HepG2 (cell line): ENCODE results near the gene CCDC178.

Experiments
- FOXK1 ChIP-seq: sonication (generic); formaldehyde crosslinking; IDR thresholded peaks from 2 replicates; pipeline ENCODE4 v1.4.0; 2020; ENCODE audit warnings: low read depth, missing genetic modification reagents, borderline replicate concordance
- POLR2AphosphoS5 ChIP-seq: IDR thresholded peaks from 2 replicates; pipeline ENCODE4 v1.6.1; 2012; ENCODE audit warnings: low read depth, low read length
- RNF2 ChIP-seq: fragments of 450-650 bp; conservative IDR thresholded peaks from 2 replicates; pipeline ENCODE4 v1.6.1; 2016; ENCODE audit warnings: low read depth
- ZNF343 ChIP-seq: sonication (generic); formaldehyde crosslinking; IDR thresholded peaks from 2 replicates; pipeline ENCODE4 v1.4.0; 2020; ENCODE audit warnings: mild to moderate bottlenecking, missing genetic modification reagents
- TF ChIP-seq, protein P1 (sequence below): sonication (generic); formaldehyde crosslinking; IDR thresholded peaks from 2 replicates; pipeline ENCODE4 v1.5.0; 2020; ENCODE audit warnings: mild to moderate bottlenecking, missing genetic modification reagents, moderate library complexity
- TF ChIP-seq, protein P2 (sequence below): IDR thresholded peaks from 2 replicates; pipeline ENCODE4 v1.6.1; 2016; ENCODE audit warnings: low read depth
- TF ChIP-seq, protein P3 (sequence below): sonication (generic); formaldehyde crosslinking; IDR thresholded peaks from 2 replicates; pipeline ENCODE4 v1.4.0; 2020; ENCODE audit warnings: low read depth, mild to moderate bottlenecking, missing genetic modification reagents

DNA sequence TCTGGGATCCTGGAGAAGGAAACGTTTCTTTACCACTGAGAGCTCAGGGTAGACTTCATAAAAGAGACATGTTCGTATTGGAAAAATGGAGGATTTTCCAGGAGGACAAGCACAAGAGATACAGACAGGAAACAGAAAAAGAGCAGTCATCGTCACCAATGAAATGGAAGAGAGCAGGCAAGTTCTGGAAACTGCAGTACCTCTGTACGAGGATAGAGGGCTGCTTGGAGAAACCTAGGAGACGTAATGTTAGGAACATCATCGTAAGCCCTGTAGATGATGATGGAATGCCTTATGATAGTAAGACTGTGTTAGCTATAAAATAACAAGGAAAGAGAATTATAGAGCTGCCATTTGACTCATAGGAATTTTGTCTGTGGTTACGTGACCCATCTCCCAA, 546.6 kb downstream of the CCDC178 start:
- TF ChIP-seq, protein P1, sequence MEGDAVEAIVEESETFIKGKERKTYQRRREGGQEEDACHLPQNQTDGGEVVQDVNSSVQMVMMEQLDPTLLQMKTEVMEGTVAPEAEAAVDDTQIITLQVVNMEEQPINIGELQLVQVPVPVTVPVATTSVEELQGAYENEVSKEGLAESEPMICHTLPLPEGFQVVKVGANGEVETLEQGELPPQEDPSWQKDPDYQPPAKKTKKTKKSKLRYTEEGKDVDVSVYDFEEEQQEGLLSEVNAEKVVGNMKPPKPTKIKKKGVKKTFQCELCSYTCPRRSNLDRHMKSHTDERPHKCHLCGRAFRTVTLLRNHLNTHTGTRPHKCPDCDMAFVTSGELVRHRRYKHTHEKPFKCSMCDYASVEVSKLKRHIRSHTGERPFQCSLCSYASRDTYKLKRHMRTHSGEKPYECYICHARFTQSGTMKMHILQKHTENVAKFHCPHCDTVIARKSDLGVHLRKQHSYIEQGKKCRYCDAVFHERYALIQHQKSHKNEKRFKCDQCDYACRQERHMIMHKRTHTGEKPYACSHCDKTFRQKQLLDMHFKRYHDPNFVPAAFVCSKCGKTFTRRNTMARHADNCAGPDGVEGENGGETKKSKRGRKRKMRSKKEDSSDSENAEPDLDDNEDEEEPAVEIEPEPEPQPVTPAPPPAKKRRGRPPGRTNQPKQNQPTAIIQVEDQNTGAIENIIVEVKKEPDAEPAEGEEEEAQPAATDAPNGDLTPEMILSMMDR (CRISPR knock-in tag): peak; percentile 37
- TF ChIP-seq ZNF343 (CRISPR knock-in tag): no peak
- no peak for TF ChIP-seq POLR2AphosphoS5
- TF ChIP-seq RNF2: no peak
- no peak for TF ChIP-seq FOXK1 (CRISPR knock-in tag)
- TF ChIP-seq, protein P2, sequence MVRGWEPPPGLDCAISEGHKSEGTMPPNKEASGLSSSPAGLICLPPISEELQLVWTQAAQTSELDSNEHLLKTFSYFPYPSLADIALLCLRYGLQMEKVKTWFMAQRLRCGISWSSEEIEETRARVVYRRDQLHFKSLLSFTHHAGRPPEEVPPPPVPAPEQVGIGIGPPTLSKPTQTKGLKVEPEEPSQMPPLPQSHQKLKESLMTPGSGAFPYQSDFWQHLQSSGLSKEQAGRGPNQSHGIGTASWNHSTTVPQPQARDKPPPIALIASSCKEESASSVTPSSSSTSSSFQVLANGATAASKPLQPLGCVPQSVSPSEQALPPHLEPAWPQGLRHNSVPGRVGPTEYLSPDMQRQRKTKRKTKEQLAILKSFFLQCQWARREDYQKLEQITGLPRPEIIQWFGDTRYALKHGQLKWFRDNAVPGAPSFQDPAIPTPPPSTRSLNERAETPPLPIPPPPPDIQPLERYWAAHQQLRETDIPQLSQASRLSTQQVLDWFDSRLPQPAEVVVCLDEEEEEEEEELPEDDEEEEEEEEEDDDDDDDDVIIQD (CRISPR knock-in tag): no peak
- TF ChIP-seq, protein P3, sequence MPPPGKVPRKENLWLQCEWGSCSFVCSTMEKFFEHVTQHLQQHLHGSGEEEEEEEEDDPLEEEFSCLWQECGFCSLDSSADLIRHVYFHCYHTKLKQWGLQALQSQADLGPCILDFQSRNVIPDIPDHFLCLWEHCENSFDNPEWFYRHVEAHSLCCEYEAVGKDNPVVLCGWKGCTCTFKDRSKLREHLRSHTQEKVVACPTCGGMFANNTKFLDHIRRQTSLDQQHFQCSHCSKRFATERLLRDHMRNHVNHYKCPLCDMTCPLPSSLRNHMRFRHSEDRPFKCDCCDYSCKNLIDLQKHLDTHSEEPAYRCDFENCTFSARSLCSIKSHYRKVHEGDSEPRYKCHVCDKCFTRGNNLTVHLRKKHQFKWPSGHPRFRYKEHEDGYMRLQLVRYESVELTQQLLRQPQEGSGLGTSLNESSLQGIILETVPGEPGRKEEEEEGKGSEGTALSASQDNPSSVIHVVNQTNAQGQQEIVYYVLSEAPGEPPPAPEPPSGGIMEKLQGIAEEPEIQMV (CRISPR knock-in tag): no peak
